HG03175 (cell line): ENCODE results near the gene GRK2.
A peak's percentile ranks its signal among the peaks of the same experiment; 100 is the strongest.

Experiments used
- ATAC-seq: cut with Tn5 transposase; IDR thresholded peaks from one replicate; pipeline ENCODE4 v1.9.1; 2021; ENCODE audit warnings: mild to moderate bottlenecking, moderate library complexity; ENCODE audit not compliant: unreplicated experiment

Gene GRK2

DNA sequence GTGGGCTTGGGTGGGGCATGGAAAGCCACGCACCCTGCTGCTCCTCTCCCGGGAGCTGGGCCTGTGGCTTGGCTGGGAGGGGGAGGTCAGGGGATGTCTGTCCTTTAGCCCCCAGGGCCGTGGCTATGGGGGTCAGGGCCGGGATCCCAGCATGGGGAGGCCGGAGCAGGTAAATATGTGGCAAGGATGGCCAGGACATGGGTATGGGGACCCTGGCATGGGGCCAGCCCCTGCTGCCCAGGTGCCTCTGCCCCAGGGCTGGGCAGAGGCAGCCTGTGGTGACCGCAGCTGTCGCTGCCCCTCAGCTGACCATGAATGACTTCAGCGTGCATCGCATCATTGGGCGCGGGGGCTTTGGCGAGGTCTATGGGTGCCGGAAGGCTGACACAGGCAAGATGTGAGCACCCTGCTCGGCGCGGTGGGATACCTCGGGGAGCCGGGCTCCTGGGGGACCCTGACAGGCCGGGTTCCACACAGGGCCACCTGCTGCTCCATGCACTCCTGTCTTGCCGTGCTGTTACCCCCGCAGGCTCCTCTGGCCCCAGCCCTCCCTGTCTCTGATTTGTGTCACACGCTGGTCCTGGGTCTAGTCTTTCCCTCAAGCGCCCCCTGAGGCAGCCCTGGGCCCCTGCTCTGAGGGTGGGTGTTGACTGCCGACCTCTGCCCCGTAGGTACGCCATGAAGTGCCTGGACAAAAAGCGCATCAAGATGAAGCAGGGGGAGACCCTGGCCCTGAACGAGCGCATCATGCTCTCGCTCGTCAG is 14.7 kb downstream of the GRK2 start:
- ATAC-seq, result no peak

DNA sequence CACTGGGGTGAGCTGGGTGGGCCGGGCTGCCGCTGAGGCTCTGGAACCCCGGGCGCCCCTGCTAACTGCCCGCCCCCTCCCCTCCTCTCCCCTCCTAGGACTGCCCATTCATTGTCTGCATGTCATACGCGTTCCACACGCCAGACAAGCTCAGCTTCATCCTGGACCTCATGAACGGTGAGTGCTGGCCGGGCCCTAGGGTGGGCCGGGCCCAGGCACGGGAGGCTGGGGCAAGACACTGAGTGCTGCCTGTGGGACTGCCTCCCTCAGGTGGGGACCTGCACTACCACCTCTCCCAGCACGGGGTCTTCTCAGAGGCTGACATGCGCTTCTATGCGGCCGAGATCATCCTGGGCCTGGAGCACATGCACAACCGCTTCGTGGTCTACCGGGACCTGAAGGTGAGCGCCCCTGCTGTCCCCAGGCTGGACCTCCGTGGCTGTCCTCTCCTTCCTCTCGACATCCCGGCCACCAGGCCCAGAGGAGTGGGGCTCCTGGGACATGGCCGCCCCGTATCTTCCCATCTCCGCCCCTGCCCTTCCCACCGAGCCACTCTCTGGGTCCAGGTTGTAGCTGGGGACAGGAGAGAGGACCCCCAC is 15.4 kb downstream of the GRK2 start:
- no peak for ATAC-seq

DNA sequence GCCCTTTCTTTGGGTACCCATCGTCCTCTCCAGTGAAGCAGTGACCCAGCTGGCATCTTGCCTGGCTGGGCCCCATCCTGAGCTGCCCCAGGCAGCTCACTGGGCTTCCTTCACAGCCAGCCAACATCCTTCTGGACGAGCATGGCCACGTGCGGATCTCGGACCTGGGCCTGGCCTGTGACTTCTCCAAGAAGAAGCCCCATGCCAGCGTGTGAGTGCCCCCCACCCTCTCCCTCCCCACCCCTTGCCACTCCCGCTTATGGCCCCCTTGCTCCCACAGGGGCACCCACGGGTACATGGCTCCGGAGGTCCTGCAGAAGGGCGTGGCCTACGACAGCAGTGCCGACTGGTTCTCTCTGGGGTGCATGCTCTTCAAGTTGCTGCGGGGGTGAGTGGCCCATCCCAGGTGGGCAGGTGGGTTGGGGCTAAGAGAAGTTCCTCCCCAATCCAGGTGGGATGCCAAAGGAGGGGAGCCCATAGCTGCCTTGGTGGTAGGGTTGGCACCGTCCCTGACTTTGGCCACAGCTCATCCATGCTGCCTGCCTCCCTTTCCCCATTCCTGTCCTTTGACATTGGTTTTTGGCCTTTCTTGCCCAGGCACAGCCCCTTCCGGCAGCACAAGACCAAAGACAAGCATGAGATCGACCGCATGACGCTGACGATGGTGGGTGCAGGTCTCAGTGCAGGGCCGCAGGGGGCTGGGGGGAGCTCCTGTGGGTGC is 16.0 kb downstream of the GRK2 start:
- ATAC-seq, result no peak

DNA sequence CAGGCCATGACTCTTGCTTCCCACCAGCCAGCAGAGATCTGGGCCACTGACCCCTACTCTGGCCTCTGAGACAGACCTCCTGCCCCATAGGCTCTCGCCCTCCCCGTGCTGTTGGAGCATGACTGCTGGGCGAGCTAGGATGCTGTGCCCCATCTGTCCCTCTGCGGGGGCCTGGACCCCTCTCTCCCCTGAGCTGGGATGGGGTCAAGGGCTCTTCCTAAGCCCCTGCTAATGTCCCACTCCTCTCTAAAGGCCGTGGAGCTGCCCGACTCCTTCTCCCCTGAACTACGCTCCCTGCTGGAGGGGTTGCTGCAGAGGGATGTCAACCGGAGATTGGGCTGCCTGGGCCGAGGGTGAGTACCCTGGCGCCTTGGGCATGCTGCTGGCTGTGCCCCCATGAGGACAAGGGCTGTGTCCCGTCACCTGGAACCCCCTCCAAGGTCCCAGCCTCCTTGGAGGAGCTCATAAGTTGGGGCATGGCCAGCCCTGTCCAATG is 16.7 kb downstream of the GRK2 start:
- ATAC-seq, result no peak

DNA sequence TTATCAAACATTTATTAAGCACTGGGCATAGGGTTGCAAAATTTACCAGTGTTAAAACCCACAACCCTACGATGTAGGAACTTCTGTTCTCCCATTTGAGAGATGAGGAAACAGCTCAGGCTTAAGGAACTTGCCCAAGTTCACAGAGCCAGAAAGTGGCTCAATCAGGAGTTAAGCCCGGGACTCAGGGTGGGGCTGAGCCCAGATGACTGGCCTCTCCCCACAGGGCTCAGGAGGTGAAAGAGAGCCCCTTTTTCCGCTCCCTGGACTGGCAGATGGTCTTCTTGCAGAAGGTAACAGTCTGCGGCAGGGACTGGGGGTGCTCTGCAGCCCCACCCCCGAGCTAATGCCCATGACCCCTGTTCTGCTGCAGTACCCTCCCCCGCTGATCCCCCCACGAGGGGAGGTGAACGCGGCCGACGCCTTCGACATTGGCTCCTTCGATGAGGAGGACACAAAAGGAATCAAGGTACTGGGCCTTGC is 17.2 kb downstream of the GRK2 start:
- no peak for ATAC-seq

DNA sequence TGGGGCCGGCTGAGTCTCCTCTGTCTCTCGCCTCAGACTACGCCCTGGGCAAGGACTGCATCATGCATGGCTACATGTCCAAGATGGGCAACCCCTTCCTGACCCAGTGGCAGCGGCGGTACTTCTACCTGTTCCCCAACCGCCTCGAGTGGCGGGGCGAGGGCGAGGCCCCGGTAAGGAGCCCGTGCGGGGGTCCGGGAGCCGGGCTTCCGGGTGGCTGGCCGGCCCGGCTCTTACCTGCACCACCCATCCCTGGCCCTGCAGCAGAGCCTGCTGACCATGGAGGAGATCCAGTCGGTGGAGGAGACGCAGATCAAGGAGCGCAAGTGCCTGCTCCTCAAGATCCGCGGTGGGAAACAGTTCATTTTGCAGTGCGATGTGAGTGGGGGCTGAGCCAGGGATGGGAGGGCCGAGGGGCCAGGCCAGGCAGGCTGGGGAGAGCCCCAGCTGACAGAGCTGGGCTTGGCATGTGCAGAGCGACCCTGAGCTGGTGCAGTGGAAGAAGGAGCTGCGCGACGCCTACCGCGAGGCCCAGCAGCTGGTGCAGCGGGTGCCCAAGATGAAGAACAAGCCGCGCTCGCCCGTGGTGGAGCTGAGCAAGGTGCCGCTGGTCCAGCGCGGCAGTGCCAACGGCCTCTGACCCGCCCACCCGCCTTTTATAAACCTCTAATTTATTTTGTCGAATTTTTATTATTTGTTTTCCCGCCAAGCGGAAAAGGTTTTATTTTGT is 18.7 kb downstream of the GRK2 start:
- no peak for ATAC-seq

DNA sequence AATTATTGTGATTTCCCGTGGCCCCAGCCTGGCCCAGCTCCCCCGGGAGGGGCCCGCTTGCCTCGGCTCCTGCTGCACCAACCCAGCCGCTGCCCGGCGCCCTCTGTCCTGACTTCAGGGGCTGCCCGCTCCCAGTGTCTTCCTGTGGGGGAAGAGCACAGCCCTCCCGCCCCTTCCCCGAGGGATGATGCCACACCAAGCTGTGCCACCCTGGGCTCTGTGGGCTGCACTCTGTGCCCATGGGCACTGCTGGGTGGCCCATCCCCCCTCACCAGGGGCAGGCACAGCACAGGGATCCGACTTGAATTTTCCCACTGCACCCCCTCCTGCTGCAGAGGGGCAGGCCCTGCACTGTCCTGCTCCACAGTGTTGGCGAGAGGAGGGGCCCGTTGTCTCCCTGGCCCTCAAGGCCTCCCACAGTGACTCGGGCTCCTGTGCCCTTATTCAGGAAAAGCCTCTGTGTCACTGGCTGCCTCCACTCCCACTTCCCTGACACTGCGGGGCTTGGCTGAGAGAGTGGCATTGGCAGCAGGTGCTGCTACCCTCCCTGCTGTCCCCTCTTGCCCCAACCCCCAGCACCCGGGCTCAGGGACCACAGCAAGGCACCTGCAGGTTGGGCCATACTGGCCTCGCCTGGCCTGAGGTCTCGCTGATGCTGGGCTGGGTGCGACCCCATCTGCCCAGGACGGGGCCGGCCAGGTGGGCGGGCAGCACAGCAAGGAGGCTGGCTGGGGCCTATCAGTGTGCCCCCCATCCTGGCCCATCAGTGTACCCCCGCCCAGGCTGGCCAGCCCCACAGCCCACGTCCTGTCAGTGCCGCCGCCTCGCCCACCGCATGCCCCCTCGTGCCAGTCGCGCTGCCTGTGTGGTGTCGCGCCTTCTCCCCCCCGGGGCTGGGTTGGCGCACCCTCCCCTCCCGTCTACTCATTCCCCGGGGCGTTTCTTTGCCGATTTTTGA is 19.5 kb downstream of the GRK2 start:
- ATAC-seq, result no peak

DNA sequence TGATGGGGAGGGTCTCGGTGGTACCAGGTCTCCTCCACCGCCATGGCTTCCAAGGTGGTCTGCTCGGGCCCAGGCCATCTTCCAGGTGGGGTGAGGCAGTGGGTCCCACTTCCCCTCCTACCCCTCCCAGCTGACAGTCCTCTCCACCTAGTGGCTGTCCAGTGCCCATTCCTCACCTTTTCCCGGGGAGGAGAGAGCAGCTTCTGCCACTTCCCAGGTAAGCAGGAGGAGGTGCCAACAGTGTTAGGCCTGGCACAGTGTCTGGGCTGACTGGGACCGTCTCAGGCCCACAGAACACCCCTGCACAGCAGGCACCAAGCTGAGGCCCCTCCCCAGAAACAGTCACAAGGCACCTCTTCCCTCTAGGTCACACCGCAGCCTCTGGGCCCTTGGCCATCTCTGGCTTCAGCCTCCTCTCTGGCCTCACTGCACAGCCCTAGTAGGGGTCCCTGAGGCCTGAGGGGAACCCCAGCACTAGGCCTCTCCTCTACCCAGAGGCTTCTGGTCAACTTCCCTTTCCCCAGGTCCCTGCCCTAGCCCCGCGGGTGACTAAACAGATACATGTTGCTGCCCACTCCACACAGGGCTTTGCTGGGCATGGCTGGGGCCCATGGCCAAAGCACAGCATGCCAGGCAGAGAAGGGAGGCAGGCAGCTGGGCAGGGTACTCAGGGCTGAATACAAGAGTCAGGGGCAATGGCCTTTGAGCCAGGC is 20.5 kb downstream of the GRK2 start:
- no peak for ATAC-seq

DNA sequence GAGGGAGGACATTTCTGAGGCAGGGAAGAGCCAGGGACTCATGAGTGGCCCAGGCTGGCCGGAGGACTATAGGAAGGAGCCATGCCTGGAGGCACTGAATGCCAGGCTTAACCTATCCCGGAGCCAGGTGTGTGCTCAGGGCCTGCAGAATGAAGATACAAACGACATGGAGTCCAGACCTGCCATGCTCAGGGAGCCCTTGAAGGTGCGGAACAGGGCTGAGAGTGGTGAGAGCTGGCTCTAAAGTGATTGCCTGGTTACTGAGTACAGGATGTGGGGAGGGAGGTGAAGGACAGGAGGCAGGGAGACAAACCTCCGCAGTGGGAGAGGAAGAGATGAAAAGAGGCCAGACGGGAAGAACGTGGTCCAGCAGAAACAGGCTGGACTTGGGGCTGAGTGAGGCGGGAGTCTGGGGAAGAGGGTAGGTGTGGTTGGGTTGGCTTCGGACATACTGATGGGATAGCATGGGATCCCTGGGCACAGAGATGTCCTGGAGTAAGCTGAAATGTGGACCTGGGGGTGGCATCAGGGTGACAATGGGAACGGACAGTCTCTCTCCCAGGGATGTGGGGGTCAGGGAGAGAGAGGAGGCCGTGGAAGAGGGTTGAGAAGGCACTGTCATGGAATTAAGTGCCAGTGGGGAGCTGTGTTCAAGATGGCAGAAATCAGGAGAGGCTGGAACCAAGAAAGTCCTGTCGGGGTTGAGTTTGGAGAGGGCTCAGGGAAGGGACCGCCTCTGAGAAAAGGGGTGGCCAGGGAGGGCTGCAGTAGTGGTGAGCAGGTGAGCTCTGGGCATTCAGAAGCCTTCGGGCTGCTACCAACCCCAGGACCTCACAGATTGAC is 21.3 kb downstream of the GRK2 start:
- no peak for ATAC-seq

DNA sequence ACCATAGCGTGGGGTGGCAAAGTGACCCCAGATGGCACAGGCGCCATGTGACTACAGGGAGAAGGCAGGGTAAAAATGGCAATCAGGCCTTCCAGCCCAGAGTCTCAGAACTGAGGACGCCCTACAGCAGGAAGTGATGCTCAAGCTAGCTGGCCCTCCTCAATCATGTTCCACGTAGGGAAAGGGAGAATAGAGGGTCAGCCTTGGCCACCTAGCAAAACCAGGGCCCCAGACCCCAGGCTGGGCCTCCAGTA is 21.9 kb downstream of the GRK2 start:
- no peak for ATAC-seq

DNA sequence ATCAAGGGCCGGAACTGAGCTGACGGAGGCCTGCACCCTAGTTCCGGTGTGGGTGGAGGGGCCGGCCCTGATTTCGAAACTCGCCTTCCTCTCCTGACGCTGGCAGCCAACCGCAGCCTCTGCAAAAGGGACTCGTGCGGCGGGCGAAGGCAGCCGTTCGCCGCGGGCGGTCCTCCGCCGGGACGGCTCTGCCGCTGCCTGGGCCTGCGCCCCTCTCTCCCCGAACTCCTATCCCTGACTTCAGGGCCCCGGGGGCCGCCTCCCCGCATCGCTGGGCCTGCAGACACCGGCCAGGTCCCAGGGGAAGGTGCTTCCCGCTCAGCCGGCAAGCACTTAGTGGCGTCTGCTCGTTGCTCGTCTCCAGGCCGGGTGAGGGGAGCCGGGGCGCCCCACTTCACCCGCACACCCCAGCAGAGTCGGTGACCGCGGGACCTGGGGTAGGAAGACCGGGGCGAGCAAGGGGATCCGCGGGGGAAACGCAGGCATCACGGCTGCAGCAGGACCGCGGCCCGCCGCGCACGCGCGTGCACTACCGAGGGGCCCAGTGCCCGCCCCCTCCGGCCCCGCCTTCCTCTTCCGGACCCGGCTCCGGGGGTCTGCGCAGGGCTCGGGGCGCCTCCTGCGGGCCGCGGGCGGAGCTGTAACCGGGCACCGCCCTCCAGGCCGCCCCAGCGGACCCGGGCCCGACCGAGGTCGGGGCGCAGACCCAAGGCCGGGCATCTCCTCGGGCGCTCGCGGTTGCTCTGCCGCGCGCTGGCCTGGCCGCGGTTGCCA is 22.4 kb downstream of the GRK2 start:
- peak; percentile 62 for ATAC-seq

DNA sequence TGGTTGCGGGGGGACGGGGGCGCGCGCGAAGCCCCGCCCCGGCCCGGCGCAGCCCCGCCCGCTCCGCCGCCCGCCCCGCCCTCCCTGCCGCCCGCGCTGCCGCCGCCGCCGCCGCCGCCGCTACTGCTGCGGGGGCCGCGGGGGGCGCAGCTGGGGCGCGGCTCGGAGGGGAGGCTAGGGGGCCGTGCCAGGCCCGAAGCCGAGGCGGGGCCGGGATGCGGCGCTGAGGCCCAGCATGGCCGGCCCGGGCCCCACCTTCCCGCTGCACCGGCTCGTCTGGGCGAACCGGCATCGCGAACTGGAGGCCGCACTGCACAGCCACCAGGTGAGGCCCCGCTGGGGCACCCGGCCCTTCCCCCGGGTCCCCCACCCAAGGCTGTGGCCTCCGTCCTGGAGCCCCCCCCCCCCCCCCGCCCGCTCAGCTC is 23.0 kb downstream of the GRK2 start, which contains the start of gene ANKRD13D:
Gene ANKRD13D, plus strand, starts transcription at position 78 of the 425 bp plus-strand sequence. Its CDS starts 158 bp downstream, at position 236.
- peak; percentile 51 for ATAC-seq

DNA sequence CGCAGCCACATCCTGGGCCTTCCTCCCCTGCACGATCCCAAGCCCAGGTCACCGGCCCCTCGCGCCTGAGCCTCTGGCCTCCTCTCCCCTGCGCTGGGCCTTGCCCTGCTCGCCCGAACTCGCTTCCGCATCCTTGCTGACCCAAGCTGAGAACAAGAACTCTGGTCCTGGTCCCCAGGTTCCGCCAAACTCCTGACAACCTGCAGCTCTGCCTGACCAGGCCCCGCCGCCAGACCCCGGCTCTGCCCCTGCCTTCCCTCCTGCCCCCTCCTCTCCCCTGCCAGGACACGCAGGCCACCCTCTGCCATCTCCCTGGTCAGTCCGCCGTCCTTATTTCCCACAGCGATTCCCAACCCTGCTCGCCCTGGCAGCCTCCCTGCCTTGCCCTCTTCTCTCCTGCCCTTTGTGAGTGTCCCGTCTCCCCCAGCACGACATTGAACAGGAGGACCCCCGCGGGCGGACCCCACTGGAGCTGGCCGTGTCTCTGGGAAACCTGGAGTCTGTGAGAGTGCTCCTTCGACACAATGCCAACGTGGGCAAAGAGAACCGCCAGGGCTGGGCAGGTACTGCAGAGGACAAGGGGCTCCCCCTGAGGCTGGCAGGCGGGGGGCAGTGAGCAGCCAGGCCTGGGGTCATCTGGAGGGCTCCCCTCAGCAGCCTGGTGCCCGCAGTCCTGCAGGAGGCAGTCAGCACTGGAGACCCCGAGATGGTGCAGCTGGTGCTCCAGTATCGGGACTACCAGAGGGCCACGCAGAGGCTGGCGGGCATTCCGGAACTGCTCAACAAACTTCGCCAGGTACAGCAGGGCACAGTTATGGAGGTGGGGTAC is 23.6 kb downstream of the GRK2 start:
- ATAC-seq, result no peak

DNA sequence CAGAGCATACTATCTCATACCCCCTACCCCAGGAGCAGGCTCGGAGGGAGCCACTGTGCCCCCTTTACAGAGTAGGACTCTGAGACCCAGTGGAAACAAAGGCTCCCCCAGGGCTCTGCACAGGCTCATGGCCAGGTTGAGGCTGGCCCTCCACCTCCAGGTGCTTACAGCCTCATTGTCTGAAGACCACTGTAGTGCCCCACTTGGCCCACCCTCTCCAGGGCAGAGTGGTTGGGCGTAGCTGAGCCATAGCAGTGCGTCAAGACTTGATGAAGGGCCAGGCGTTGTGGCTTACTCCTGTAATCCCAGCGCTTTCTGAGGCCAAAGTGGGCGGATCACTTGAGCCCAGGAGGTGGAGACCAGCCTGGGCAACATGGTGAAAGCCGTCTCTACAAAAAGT is 24.5 kb downstream of the GRK2 start:
- no peak for ATAC-seq

DNA sequence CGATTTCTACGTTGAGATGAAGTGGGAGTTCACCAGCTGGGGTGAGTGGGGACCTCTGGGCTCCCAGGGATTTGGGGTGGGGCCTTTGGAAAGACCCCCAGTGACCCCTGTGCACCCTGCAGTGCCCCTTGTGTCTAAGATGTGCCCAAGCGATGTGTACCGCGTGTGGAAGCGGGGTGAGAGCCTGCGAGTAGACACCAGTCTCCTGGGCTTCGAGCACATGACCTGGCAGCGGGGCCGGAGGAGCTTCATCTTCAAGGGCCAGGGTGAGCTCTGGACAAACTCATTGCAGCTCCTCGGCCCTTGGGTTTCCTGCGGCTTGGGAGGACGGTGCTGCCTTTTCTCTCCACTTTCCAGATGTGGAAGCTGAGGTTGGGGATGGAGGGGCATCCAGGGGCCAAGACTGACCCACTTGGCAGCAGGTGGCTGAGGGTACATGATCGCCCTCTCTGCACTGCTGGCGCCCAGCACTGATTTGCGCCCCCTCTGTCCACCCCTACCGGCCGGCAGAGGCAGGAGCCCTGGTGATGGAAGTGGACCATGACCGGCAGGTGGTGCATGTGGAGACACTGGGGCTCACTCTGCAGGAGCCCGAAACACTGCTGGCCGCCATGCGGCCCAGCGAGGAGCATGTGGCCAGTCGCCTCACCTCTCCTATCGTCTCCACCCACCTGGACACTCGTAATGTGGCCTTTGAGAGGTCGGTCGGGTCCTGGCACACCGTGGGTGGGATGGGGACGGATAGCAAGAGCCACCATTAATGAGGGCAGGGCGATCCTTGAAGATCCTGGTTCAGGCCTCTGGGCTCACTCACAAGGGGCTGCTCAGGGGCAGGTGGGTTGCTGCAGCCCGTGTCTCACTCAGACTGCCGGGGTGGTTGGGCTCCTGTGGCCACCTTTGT is 25.5 kb downstream of the GRK2 start:
- ATAC-seq, result no peak

DNA sequence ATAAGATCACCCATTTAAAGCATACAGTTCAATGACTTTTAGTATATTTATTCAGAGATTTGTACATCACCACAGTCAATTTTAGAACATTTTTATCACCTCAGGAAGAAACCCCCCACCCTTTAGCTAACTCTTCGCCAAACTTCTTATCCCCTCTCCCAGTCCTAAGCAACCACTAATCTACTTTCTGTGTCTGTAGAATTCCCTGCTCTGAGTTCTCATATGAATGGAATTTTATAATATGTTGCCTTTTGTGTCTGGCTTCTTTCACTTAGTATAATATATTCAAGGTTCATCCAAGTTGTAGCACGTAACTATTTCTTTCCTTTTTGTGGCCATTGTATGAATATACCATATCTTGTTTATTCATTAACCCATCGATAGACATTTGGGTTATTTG is 26.4 kb downstream of the GRK2 start:
- no peak for ATAC-seq
